GM13977 (cell line): Measurements from ENCODE around the gene BUB3.
"Not testable (repeated sequence)": the region's sequence is repeated elsewhere in the genome, so short reads cannot be mapped to it uniquely, and the experiment has no call there.

ENCODE experiments used
- DNase-seq: peaks from one replicate; pipeline ENCODE4 v3.0.0; 2012; ENCODE audit warnings: low spot score
- in situ Hi-C: fragments of 300-500 bp; cut with MboI; formaldehyde crosslinking; loops from one replicate; pipeline ENCODE4 v1.12.0; 2022; ENCODE audit warnings: low sequenced_read_pairs, low pct_unique_long_range_greater_than_20kb, mixed read lengths, inconsistent platforms; ENCODE audit not compliant: unreplicated experiment
- TF ChIP-seq, protein P1 (sequence below): IDR thresholded peaks from 2 replicates; pipeline ENCODE4 v1.5.1; 2012; ENCODE audit warnings: mild to moderate bottlenecking, control low read depth; ENCODE audit not compliant: insufficient read depth; ENCODE audit errors: extremely low read depth, missing control alignments

BUB3 gene

GRCh38 chr10:123166618-123167017, 12.4 kb downstream of the BUB3 start:
- TF ChIP-seq, protein P1, sequence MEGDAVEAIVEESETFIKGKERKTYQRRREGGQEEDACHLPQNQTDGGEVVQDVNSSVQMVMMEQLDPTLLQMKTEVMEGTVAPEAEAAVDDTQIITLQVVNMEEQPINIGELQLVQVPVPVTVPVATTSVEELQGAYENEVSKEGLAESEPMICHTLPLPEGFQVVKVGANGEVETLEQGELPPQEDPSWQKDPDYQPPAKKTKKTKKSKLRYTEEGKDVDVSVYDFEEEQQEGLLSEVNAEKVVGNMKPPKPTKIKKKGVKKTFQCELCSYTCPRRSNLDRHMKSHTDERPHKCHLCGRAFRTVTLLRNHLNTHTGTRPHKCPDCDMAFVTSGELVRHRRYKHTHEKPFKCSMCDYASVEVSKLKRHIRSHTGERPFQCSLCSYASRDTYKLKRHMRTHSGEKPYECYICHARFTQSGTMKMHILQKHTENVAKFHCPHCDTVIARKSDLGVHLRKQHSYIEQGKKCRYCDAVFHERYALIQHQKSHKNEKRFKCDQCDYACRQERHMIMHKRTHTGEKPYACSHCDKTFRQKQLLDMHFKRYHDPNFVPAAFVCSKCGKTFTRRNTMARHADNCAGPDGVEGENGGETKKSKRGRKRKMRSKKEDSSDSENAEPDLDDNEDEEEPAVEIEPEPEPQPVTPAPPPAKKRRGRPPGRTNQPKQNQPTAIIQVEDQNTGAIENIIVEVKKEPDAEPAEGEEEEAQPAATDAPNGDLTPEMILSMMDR = no peak
- in situ Hi-C loops = no loop called here
- no peak for DNase-seq

DNA sequence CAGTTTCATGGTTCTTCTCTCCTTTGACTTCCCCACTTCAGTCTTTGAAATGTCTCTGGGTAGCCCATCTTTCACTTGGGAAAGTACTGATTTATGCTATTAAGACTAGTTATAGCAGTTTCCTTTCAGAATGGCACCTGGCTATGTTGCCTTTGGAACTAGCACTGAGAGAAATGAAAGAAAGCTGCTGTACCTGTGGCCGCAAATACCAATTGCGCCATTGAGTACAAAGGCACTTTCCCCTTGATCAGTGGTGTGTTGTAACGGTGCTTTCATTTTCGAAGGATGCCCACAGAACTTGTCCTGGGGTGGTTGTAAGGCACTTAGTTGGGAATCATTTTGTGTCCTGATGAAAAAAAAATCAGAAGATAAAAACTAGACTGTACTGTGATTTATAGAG, 16.8 kb downstream of the BUB3 start:
- TF ChIP-seq, protein P1 = no peak
- in situ Hi-C loops = no loop called here
- DNase-seq = no peak

DNA sequence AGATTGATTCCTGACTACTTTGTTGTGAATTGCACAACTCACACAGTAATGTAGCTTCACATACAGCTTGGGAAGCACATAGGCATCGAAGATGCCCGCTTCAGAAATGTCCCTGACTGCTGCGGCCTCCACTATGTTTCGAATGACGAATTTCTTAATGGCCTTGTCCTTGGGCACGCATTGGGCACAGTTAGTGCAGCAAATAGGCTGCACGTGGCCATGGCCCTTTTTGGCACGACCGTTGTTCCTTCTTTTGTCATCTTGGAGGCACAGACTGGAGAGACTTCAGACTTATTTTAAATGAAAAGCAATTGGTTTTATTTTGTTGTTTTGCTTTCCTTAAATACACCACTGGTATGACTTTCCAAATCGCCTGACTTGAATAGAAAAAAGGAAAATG, 17.4 kb downstream of the BUB3 start:
- in situ Hi-C loops, DNase-seq: not testable (repeated sequence)

DNA sequence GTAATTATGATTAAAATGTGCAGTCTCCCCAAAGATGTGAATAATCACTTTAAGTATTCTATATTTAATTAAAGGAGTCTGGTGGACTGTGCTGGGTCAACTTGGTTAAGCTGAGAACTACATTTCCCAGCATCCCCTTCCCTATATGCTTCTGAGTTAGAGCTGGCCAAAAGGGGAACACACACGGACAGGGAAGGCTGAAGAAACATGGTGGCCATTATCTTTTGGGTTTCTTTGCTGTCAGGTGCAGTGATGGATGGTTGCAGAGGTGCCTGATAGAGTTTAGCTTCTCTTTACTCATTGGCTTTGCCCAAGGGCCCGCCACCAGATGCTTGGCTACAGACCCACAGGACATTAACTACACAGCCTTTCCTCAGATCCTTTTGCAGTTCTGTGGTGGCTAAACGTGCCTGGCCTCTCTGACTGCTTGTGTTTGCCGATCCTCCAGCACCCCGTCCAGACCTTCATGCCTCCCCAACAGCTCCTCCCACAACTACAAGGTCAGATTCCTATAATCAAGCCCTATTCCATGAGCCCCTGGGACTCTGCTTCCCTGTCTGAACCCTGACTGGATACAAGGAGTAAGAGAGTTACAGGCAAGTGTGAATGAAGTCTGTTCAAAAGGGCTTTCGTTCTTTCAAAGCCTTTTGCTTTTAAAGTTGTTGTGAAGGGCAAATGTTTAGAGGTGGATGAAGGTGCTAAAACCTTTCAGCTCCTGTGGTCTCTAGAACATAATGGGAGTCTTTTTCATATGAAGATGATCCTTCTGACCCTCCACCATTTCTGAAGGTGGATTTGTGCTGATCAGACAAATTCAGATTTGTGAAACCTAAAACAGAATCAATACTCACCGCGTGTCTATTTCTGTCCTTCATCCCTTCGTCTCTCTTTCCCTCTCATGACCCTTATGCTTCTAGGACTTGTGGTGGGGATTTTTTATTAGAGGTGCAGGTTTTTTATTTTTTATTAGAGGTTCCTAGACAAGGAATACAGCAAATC, 21.5 kb downstream of the BUB3 start:
- no peak for DNase-seq
- TF ChIP-seq, protein P1 = no peak
- in situ Hi-C loops = no loop called here

- in situ Hi-C loops, DNase-seq: not testable (repeated sequence)
These were observed 24.2 kb downstream of the BUB3 start for GRCh38 chr10:123178390-123178789.

DNA sequence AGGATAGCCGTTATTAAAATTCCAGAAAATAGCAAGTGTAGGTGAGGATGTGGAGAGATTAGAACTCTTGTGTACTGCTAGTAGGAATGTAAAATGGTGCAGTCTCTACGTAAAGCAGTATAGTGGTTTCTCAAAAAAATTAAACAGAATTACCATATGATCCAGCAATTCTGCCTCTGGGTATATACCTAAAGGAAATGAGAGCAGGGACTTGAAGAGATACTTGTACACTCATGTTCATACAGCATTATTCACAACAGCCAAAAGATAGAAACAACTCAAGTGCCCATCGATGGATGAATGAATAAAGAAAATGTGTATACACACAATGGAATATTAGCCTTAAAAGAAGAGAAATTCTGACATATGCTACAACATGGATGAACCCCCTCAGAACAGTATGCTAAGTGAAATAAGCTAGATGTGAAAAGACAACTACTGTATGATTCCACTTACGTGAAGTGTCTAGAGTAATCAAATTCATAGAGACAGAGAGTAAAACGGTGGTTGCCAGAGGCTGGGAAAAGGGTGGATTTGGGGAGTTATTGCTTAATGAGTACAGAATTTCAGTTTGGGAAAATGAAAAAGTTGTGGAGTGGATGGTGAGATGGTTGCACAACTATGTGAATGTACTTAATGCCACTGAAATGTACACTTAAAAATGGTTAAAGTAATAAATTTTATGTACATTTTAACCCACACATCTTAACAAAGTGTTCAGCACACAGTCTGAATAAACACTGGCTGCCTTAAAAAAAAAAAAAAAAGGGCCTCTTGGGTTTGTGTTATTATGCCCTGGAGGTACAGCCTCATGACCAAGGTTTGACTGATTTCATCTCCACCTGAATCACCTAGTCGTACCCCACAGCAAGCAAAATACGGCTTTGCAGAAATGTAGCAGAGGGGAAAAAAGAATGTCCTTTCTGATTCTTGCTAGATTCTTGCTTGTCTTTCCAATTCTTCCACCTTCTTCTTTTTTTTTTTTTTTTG, 26.2 kb downstream of the BUB3 start:
- no peak for DNase-seq
- in situ Hi-C loops = no loop called here
- TF ChIP-seq, protein P1 = no peak

GRCh38 chr10:123183724-123184123, 29.5 kb downstream of the BUB3 start:
- TF ChIP-seq, protein P1 = no peak
- in situ Hi-C loops = no loop called here
- DNase-seq = no peak
